Muscle of leg (tissue), 11 donors: ENCODE measurements around the gene ARHGAP31. TPM values are rescaled to one million over a fixed set of nuclear protein-coding genes. Genes with fewer than 3 reads are reported as not detected.
"Not testable (repeated sequence)": the region's sequence is repeated elsewhere in the genome, so short reads cannot be mapped to it uniquely, and the experiment has no call there.

Experiments used
- DNase-seq: peaks from one replicate; pipeline ENCODE4 v3.0.0; 2013
- H3K27ac ChIP-seq: one replicate; pipeline ENCODE4 v1.5.1; 2013; ENCODE audit warnings: mild to moderate bottlenecking, low read length, control low read depth
- H3K27me3 ChIP-seq: one replicate; pipeline ENCODE4 v1.6.1; 2013; ENCODE audit warnings: low read length; ENCODE audit not compliant: control insufficient read depth, insufficient read depth
- H3K36me3 ChIP-seq: one replicate; pipeline ENCODE4 v1.6.1; 2013; ENCODE audit warnings: low read length; ENCODE audit not compliant: control insufficient read depth, insufficient read depth
- H3K4me1 ChIP-seq: one replicate; pipeline ENCODE4 v1.6.1; 2013; ENCODE audit warnings: low read length; ENCODE audit not compliant: control insufficient read depth, insufficient read depth
- H3K4me3 ChIP-seq: one replicate; pipeline ENCODE4 v1.5.1; 2013; ENCODE audit warnings: low read length, control low read depth
- H3K9me3 ChIP-seq: replicated peaks from 2 replicates; pipeline ENCODE4 v1.6.1; 2013; ENCODE audit warnings: low read depth, low read length; ENCODE audit not compliant: control insufficient read depth
- WGBS: methylation state at CpG from one replicate; pipeline ENCODE4 v1.1.5; 2013; ENCODE audit warnings: missing lambda C conversion rate; ENCODE audit not compliant: insufficient coverage; 5-methylcytosine and 5-hydroxymethylcytosine counted together
- polyA plus RNA-seq, 8 donors: library from polyadenylated mRNA; unstranded; fragments of 120-200 nt; gene quantifications; one replicate each; pipeline versions ENCODE4 v1.2.1 to v1.2.3, GENCODE V29; 2013; ENCODE audit warnings: inconsistent platforms in 1 of 8, low replicate concordance in 1 of 8; ENCODE audit not compliant: insufficient read length in 8 of 8, insufficient read depth in 1 of 8
- total RNA-seq: library from RNA; stranded (reverse); fragments of 120-200 nt; gene quantifications from one replicate; pipeline ENCODE4 v1.2.4, GENCODE V29; 2013

ARHGAP31 gene
- total and polyA plus RNA-seq, 9 donors = 7.7 to 18.4 (median 11.5) TPM

DNA sequence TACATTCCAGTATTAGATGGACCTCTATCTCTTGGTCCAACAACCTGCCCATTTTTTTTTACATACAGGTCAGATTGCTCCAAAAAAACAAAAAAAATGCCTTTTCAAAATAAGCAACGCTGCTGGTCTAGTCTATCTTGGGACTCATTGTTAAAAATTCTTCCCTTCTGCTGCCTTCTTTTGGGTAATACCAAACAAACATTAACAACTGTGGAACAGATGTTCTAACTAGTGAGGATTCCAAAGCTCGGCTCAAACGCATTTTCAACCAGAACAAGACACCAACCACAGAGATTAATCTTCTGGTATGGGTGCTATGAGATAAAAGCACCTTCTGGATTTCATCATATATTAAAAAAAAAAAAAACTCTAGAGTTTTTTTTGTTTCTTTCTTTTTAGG lies 24.7 kb downstream of the ARHGAP31 start:
- no peak overlapping the region for H3K27ac ChIP-seq
- peaks cover 13% of the 10 kb centered on the region for H3K4me1 ChIP-seq
- no CpG with 5 or more reads among the region's 3 CpGs for WGBS
- H3K27me3 ChIP-seq = no peaks in the 10 kb centered on the region
- DNase-seq = no peak
- no peaks in the 10 kb centered on the region for H3K9me3 ChIP-seq
- H3K4me3 ChIP-seq = no peak overlapping the region
- peaks cover 6% of the 10 kb centered on the region for H3K36me3 ChIP-seq

- Histone ChIP-seq H3K27me3 (no peaks in the 10 kb centered on the region), H3K9me3 (no peaks in the 10 kb centered on the region), H3K36me3 (peaks cover 2% of the 10 kb centered on the region), H3K4me1 (peaks cover 13% of the 10 kb centered on the region), H3K4me3 (no peak overlapping the region), H3K27ac (no peak overlapping the region)
- no peak for DNase-seq
- WGBS = 83% methylated on average over 2 of the region's 4 CpGs
Observed at GRCh38 chr3:119319311-119319710, 25.1 kb downstream of the ARHGAP31 start.

GRCh38 chr3:119320785-119321184 lies 26.6 kb downstream of the ARHGAP31 start:
- H3K36me3 ChIP-seq, DNase-seq, H3K9me3 ChIP-seq, H3K27me3 ChIP-seq, H3K4me3 ChIP-seq, H3K27ac ChIP-seq: not testable (repeated sequence)
- H3K4me1 ChIP-seq = peaks cover 13% of the 10 kb centered on the region
- no CpG with 5 or more reads among the region's 5 CpGs for WGBS

GRCh38 chr3:119322021-119322834 lies 28.0 kb downstream of the ARHGAP31 start:
- Histone ChIP-seq H3K36me3 (no peaks in the 10 kb centered on the region), H3K9me3 (no peaks in the 10 kb centered on the region), H3K27me3 (no peaks in the 10 kb centered on the region), H3K4me1 (peaks cover 13% of the 10 kb centered on the region), H3K4me3 (peak overlapping the region; percentile 74), H3K27ac (peak overlapping the region; percentile 96)
- WGBS = 0% methylated on average over 5 of the region's 26 CpGs
- no peak for DNase-seq

DNA sequence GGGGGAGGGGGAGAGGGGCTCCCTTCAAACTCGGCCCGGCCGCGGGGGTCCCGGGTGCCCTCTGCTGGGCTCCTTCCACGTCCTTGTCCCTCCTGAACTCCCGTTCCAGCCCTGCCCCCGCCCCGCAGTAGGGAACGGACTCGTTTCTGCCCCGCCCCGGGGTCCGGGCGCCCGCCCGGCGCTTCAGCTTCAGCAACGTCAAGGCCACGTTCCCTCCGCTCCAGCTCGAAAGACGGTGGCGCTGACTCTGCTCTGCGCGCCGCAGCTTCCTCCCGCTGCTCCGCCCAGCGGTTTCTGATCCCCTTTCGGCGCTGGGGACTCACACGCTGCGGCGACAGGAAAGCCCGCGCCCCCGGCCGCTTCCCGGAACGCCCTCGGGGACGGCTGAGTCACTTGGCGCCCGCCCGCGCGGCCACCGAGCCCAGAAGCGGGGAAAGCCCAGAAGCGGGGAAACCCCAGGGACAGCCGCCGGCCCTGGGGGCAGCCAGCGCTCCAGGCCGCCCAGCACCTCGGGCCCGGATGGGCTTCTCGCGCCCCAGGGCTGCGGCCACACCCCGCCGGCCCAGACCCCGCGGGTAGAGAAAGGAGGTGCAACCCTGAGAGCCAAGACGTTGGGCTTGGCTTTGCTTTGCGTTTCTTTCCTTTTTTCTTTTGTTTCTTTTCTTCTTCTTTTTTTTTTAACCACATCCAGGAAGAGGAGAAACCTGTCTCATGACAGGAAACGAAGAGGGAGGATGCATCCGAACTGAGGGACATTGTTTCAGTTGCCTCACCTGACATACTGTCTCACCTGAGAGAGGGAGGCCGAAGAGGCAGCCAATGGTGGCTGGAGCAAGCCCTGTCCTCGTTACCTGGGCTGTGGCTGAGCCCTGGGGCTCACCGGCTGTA lies 28.9 kb downstream of the ARHGAP31 start:
- under 1% methylated on average over 61 of the region's 71 CpGs for WGBS
- peaks cover 13% of the 10 kb centered on the region for H3K4me1 ChIP-seq

DNA sequence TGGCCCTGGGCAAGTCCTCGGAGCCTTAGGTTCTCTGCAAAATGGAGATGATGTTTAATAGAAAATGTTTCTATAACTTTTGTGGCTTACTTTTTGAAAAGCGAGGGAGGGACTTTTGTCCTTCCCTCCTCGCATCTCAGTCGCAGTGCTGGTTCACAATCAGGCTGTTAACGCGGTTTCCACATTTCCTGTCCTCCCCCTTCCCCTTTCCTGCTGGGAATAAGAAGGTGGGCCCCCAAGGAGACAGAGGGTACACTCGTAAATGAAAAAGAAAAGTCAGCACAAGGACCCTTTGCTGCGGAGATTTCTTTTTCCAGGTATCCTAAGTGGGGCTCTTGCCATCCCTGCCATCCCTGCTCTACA lies 29.5 kb downstream of the ARHGAP31 start:
- 62% methylated on average over 2 of the region's 8 CpGs for WGBS
- peaks cover 13% of the 10 kb centered on the region for H3K4me1 ChIP-seq

More for the DNA sequence above, 28.9 kb downstream of the ARHGAP31 start:
- peak overlapping the region; percentile 74 for H3K4me3 ChIP-seq
- DNase-seq = peak; percentile 94
- H3K36me3 ChIP-seq = no peaks in the 10 kb centered on the region
- H3K27me3 ChIP-seq = no peaks in the 10 kb centered on the region
- peak overlapping the region; percentile 96 for H3K27ac ChIP-seq
- H3K9me3 ChIP-seq = no peaks in the 10 kb centered on the region

DNA sequence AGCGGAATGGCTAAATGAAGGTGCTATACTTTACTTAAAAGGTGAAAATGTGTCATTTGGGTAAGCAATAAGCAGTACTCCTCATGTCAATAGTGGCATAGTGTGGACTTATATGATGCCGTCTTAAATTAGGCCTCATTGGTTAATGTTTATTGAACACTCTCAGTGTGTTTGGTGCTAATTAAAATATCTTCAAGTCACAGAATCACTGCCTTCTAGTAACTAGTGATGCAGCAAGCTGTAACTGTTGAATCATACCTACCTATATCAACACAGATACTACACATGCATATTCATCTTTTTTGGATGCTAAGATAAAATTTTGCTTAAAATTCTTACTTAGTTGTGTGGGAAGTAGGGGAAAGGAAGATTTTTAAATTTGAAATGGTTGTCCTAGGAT lies 30.7 kb downstream of the ARHGAP31 start:
- DNase-seq = no peak
- Histone ChIP-seq H3K27ac (no peak overlapping the region), H3K36me3 (no peaks in the 10 kb centered on the region), H3K4me3 (no peak overlapping the region), H3K9me3 (no peaks in the 10 kb centered on the region), H3K27me3 (no peaks in the 10 kb centered on the region), H3K4me1 (peaks cover 13% of the 10 kb centered on the region)
- WGBS = 67% methylated on average over 1 of the region's 2 CpGs

More for the DNA sequence above, 29.5 kb downstream of the ARHGAP31 start:
- Histone ChIP-seq H3K9me3 (no peaks in the 10 kb centered on the region), H3K36me3 (no peaks in the 10 kb centered on the region), H3K27me3 (no peaks in the 10 kb centered on the region), H3K27ac (peak overlapping the region; percentile 96), H3K4me3 (peak overlapping the region; percentile 74)
- DNase-seq = no peak

DNA sequence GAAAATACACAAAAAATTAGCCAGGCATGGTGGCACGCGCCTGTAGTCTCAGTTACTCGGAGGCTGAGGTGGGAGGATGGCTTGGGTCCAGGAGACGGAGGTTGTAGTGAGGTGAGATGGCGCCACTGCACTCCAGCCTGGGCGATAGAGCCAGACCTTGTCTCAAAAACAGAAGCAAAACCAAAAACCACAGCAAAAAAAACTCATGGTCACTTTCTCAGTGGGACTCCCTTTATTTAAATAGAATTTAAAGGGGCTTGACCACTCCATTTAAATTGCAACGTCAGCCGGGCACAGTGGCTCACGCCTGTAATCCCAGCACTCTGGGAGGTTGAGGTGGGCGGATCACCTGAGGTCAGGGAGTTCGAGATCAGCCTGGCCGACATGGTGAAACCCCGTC lies 32.8 kb downstream of the ARHGAP31 start:
- no peak for DNase-seq
- Histone ChIP-seq H3K4me3 (no peak overlapping the region), H3K4me1 (peaks cover 11% of the 10 kb centered on the region), H3K27ac (no peak overlapping the region), H3K27me3 (no peaks in the 10 kb centered on the region), H3K36me3 (no peaks in the 10 kb centered on the region), H3K9me3 (no peaks in the 10 kb centered on the region)
- 100% methylated on average over 3 of the region's 13 CpGs for WGBS

- DNase-seq = no peak
- Histone ChIP-seq H3K27ac (no peak overlapping the region), H3K27me3 (no peaks in the 10 kb centered on the region), H3K4me3 (no peak overlapping the region), H3K36me3 (no peaks in the 10 kb centered on the region), H3K4me1 (peaks cover 17% of the 10 kb centered on the region), H3K9me3 (no peaks in the 10 kb centered on the region)
- WGBS = 92% methylated on average over 7 of the region's 7 CpGs
Observed at GRCh38 chr3:119329551-119329950, 35.4 kb downstream of the ARHGAP31 start.

- whole genome bisulfite sequencing = no CpG with 5 or more reads among the region's 3 CpGs
- H3K4me1 ChIP-seq = peaks cover 17% of the 10 kb centered on the region
Observed at GRCh38 chr3:119330181-119330580, 36.0 kb downstream of the ARHGAP31 start.

More at GRCh38 chr3:119330181-119330580, 36.0 kb downstream of the ARHGAP31 start:
- no peaks in the 10 kb centered on the region for H3K27me3 ChIP-seq
- no peak overlapping the region for H3K27ac ChIP-seq
- H3K4me3 ChIP-seq = no peak overlapping the region
- DNase-seq = no peak
- no peaks in the 10 kb centered on the region for H3K36me3 ChIP-seq
- no peaks in the 10 kb centered on the region for H3K9me3 ChIP-seq
